Natural killer cell (primary cell): ENCODE results near the gene ZNF236. TPM values are rescaled to one million over a fixed set of nuclear protein-coding genes. Genes with fewer than 3 reads are reported as not detected.

ENCODE experiments used
- ATAC-seq, 3 donors: fragments of 150-1000 bp in 2 of 3; fragments of 200-7000 bp in 1 of 3; cut with Tn5 transposase; 1 replicate in 1 of 3; 2 replicates in 2 of 3; pipeline ENCODE4 v1.10.0; 2021; ENCODE audit warnings: mild to moderate bottlenecking in 2 of 3, moderate library complexity in 2 of 3
- DNase-seq, 2 donors: peaks; one replicate each; pipeline versions ENCODE4 v3.0.0 to v3.0.0-alpha.2; 2013 to 2021; ENCODE audit warnings: mixed read lengths in 1 of 2
- H3K27ac ChIP-seq: one replicate; pipeline ENCODE4 v1.5.1; 2013; ENCODE audit warnings: mild to moderate bottlenecking, low read length
- H3K27me3 ChIP-seq: one replicate; pipeline ENCODE4 v1.6.1; 2013; ENCODE audit warnings: low read length; ENCODE audit not compliant: control insufficient read depth, insufficient read depth
- H3K36me3 ChIP-seq: one replicate; pipeline ENCODE4 v1.6.1; 2013; ENCODE audit warnings: low read length; ENCODE audit not compliant: control insufficient read depth, insufficient read depth
- H3K4me1 ChIP-seq: one replicate; pipeline ENCODE4 v1.6.1; 2013; ENCODE audit warnings: low read length; ENCODE audit not compliant: control insufficient read depth, insufficient read depth
- H3K4me3 ChIP-seq: one replicate; pipeline ENCODE4 v1.5.1; 2013; ENCODE audit warnings: low read length
- H3K9me3 ChIP-seq: one replicate; pipeline ENCODE4 v1.6.1; 2013; ENCODE audit warnings: low read length; ENCODE audit not compliant: control insufficient read depth, insufficient read depth
- H3K27ac Mint-ChIP-seq, 2 donors: one replicate each; pipeline ENCODE4 v1.8.0; 2022; ENCODE audit warnings: mild to moderate bottlenecking in 2 of 2, mixed read lengths in 2 of 2, moderate library complexity in 1 of 2
- H3K27me3 Mint-ChIP-seq, 2 donors: one replicate each; pipeline ENCODE4 v1.8.0; 2022; ENCODE audit warnings: low read depth in 2 of 2, mixed read lengths in 2 of 2
- H3K36me3 Mint-ChIP-seq: one replicate; pipeline ENCODE4 v1.8.0; 2022; ENCODE audit warnings: mixed read lengths
- H3K4me1 Mint-ChIP-seq, 2 donors: one replicate each; pipeline ENCODE4 v1.8.0; 2022; ENCODE audit warnings: mixed read lengths in 2 of 2
- H3K4me3 Mint-ChIP-seq: one replicate; pipeline ENCODE4 v1.8.0; 2022; ENCODE audit warnings: mild to moderate bottlenecking, moderate library complexity, mixed read lengths
- H3K9me3 Mint-ChIP-seq, 2 donors: one replicate each; pipeline ENCODE4 v1.8.0; 2022; ENCODE audit warnings: mixed read lengths in 2 of 2
- WGBS: methylation state at CpG from one replicate; pipeline ENCODE4 v1.1.7; 2013; ENCODE audit warnings: missing lambda C conversion rate; ENCODE audit not compliant: insufficient coverage; 5-methylcytosine and 5-hydroxymethylcytosine counted together
- intact Hi-C: fragments of 100-400 bp; cut with micrococcal nuclease; formaldehyde crosslinking; loops from one replicate; pipeline ENCODE4 v1.14.2; 2022
- total RNA-seq, 4 donors: library from RNA; stranded (reverse); fragments of 120-200 nt in 1 of 4; gene quantifications; one replicate each; pipeline versions ENCODE4 v1.2.3 to v1.2.4, GENCODE V29; 2013 to 2022
- TF ChIP-seq, protein P1 (sequence below): fragments of 200-600 bp; IDR thresholded peaks from one replicate; pipeline ENCODE4 v1.8.0; 2022; ENCODE audit warnings: antibody characterized with exemption

ZNF236 gene
- total RNA-seq, 3 donors from 2014 or later (not counting 1 experiment from before 2014, with no cell fraction given): 35.1 to 42.2 (median 39.7) TPM

DNA sequence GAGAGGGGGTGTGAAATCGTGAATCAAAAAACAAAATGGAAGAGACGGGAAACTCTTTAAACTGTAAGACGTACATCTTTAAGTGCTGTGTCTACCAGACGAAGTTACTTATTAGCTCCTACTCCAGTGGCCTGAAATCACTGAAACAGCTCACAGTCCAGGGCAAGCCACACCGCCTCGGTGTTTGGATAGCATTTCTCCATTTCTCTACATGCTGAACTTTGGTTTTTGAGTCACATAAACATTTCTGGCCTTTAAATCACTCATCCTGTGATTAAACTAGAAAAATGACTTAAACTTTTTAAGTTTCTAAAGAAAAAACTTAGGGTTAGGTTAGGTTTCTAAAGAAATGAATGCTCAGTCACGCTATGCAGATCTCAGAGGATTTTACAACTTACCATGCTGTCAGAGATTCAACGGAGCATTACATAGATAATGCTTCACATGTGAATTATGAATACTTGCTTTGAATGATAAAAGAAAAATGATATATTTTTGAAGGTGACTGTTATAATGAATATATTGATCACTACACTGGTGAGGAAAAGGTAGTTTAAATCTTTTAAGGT, 171.8 kb downstream of the ZNF236 start:
- H3K27ac Mint-ChIP-seq: no peak overlapping the region
- 93% methylated on average over 8 of the region's 8 CpGs for WGBS

DNA sequence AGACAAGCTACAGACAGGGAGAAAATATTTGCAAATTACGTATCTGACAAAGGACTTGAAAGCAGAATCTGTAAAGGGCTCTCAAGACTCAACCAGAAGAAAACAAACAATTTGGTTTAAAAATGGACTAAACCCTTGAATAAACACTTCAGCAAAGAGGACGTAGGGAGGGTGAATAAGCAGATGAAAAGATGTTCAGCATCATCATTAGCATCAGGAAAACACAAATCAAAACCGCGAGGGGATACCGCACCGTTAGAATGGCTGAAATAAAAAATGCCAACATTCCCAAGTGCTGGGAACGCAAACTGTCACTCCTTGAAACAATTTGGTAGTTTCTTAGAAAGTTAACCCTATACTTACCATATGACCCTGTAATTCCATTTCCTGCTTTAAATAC, 173.5 kb downstream of the ZNF236 start:
- Histone ChIP-seq H3K9me3 (no peaks in the 10 kb centered on the region), H3K36me3 (no peaks in the 10 kb centered on the region), H3K27me3 (no peaks in the 10 kb centered on the region), H3K27ac (no peak overlapping the region), H3K4me3 (no peak overlapping the region), H3K4me1 (peaks cover 5% of the 10 kb centered on the region)
- H3K27ac Mint-ChIP-seq: no peak overlapping the region
- peaks cover 9 to 12% of the 10 kb centered on the region in 2 donors for H3K4me1 Mint-ChIP-seq
- intact Hi-C loops: no loop called here
- 88% methylated on average over 7 of the region's 7 CpGs for WGBS
- no peak overlapping the region for H3K4me3 Mint-ChIP-seq
- H3K27me3 Mint-ChIP-seq: peaks cover 0 to 2% of the 10 kb centered on the region in 2 donors
- no peaks in the 10 kb centered on the region for H3K36me3 Mint-ChIP-seq
- no peak for DNase-seq
- TF ChIP-seq, protein P1, sequence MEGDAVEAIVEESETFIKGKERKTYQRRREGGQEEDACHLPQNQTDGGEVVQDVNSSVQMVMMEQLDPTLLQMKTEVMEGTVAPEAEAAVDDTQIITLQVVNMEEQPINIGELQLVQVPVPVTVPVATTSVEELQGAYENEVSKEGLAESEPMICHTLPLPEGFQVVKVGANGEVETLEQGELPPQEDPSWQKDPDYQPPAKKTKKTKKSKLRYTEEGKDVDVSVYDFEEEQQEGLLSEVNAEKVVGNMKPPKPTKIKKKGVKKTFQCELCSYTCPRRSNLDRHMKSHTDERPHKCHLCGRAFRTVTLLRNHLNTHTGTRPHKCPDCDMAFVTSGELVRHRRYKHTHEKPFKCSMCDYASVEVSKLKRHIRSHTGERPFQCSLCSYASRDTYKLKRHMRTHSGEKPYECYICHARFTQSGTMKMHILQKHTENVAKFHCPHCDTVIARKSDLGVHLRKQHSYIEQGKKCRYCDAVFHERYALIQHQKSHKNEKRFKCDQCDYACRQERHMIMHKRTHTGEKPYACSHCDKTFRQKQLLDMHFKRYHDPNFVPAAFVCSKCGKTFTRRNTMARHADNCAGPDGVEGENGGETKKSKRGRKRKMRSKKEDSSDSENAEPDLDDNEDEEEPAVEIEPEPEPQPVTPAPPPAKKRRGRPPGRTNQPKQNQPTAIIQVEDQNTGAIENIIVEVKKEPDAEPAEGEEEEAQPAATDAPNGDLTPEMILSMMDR: no peak
- ATAC-seq: no peak
- no peaks in the 10 kb centered on the region for H3K9me3 Mint-ChIP-seq

More for the DNA sequence above, 171.8 kb downstream of the ZNF236 start:
- peaks cover 0 to 2% of the 10 kb centered on the region in 2 donors for H3K27me3 Mint-ChIP-seq
- H3K4me3 Mint-ChIP-seq: no peak overlapping the region
- no peaks in the 10 kb centered on the region for H3K36me3 Mint-ChIP-seq
- DNase-seq (no peak), ATAC-seq (no peak)
- Histone ChIP-seq H3K9me3 (no peaks in the 10 kb centered on the region), H3K4me1 (no peaks in the 10 kb centered on the region), H3K27ac (no peak overlapping the region), H3K36me3 (no peaks in the 10 kb centered on the region), H3K27me3 (no peaks in the 10 kb centered on the region), H3K4me3 (no peak overlapping the region)
- intact Hi-C loops: no loop called here
- no peaks in the 10 kb centered on the region for H3K9me3 Mint-ChIP-seq
- H3K4me1 Mint-ChIP-seq: peaks cover 10 to 14% of the 10 kb centered on the region in 2 donors
- TF ChIP-seq, protein P1: no peak

DNA sequence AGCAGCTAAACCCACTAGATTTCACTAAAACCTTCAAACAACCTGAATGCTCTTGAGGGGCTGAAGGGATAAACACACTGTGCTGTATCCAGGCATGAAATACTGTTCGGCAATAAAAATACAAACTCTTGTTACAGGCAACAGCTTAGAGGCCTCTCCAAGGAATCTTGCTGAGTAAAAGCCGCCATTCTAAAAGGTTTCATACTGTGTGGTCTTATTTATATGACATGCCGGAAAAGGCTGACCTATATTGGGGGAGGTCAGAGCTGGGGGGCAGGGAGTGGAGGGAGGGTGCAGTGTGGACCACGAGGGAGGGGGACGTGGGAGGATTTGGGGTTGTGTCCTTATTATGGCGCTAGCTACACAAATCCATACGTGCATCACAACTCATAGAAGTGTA, 174.1 kb downstream of the ZNF236 start:
- Mint-ChIP-seq H3K4me1 (peaks cover 7 to 12% of the 10 kb centered on the region in 2 donors), H3K36me3 (no peaks in the 10 kb centered on the region), H3K9me3 (no peaks in the 10 kb centered on the region), H3K27me3 (peaks cover 0 to 2% of the 10 kb centered on the region in 2 donors), H3K4me3 (no peak overlapping the region), H3K27ac (no peak overlapping the region)
- H3K4me3 ChIP-seq: no peak overlapping the region
- H3K27me3 ChIP-seq: no peaks in the 10 kb centered on the region
- H3K27ac ChIP-seq: no peak overlapping the region
- no peaks in the 10 kb centered on the region for H3K9me3 ChIP-seq
- TF ChIP-seq, protein P1: no peak
- DNase-seq (no peak), ATAC-seq (no peak)
- no peaks in the 10 kb centered on the region for H3K36me3 ChIP-seq
- H3K4me1 ChIP-seq: peaks cover 9% of the 10 kb centered on the region
- WGBS: 90% methylated on average over 5 of the region's 7 CpGs
- intact Hi-C loops: no loop called here
